A549 treated with AZD9567 at 1 μM for 4 hours (cell line): ENCODE results near the gene SLC43A1. TPM values are rescaled to one million over a fixed set of nuclear protein-coding genes. Genes with fewer than 3 reads are reported as not detected.

Source experiments
- total RNA-seq: library from RNA; stranded (reverse); fragments of 200-300 nt; extraction: Qiagen RNA extraction; gene quantifications from 5 replicates; pipeline ENCODE4 v1.2.3, GENCODE V29; 2022; ENCODE audit not compliant: insufficient read depth

Gene SLC43A1
- total RNA-seq: 2.2 to 7.3 TPM (median 2.6 TPM) in 5 replicates

DNA sequence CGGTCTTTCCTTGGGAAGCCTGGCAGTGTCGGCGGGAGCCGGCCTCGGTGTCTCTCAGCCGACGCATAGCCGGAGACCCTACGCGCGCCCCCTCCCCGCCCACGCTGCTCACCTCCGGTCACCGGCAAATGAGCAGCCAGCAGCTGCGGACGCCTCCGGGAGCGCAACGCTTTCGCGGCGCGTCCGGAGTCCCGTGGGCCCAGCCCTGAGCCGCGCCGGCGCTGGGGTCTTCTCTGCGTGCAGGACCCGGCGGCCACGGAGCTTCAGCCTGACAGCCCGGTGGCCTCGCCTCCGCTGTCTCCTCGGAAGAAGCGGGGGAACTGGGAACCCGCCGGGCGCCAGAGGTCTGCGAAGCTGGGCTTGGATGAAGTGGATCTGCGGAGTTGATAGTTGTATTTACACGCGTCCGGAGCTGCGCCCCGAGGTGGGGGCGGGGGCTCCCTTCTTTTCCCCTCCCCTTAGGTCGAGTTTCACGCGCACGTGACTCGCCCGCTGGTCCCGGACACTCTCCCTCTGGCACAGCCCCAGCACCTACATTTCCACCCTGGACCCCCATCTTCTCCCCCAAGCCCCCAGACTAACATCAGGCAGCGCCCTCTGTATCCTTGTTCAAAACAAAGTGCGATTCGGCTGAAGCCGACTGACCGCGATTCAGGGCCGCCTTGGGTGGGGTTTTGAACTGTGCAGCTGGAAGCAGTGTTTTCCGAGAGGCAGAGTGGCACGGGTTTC lies at the start of gene SLC43A1:
TSS of gene SLC43A1 (minus strand) at position 371 of the 729 bp plus-strand sequence. CDS start 1,591 bp downstream, outside the sequence.

DNA sequence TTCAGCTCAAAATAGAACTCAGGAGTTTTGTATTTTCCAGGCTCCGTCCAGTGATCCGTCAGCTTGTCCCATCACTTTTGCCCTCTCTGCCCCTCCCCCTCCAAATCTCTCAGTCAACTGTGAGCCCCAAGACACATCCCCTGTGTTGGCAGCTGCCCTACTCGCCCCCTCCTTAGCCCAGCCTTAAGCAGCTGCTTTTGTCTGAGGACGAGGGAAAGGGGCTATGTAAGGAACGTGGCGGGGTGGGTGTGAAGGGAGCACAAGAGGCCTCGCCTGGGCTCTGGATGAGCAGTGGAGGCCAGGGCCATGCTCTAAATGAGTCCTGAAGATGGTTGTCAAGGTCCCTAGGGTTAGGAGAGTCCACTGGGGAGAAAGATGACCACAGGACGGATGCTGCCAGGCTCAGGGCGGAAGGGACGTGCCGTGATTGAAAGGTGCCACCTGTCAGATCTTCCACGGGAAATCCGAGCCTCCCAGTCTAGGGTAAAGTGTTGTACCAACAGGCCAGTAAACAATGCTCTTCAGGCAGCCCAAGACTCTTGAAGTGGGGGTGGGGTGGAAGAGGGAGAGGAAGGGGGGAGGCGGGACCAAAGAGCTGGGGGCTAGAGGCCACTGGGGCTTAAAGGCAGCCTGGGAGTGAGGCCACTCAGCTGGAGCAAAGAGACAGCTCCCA lies 21.6 kb upstream of the SLC43A1 start, which contains the start of gene SMTNL1:
TSS of gene SMTNL1 (plus strand) at position 649 of the 673 bp plus-strand sequence. CDS start 5,048 bp downstream, outside the sequence.

DNA sequence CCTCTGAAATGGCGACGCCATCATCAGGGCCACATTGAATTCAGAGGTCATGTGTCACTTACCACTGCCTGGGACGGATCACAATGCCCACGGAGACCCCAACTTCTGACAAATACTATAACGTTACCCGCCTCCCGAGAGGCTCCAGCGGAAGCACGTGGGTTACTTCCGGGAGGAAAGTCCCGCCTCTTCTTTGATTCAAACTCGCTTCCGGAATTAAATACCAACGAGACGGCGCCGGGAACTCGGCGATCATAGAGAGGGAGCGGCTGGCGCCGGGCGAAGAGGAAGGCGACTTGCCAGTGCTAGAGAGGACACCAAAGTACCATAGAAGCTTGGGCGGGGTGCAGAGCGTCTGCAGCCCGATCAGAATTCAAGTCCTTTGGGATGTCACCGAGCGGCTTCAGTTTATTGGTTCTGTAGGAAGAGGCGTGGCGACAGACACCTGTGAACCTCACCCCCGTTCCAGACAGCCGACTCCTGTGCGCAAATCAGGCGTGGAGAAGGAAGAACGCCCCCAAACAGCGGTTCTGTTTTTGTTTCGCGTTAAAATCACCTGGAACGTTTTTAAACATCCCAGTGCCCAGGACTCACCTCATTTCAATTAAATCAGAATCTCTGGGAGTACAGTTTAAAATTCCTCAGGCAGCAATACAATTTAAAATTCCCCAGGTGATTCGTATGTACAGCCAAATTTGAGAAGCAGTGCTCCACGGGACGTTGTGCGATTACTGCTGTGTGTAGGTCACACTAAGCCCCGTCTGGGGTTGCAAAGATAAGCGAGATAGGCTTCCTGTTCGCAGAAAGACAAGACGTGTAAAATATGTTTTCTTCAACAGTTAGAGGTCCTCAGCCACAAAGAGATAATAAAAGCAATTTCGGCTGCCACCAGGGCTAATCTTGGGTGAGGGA lies 15.3 kb upstream of the SLC43A1 start, which contains the start of gene TIMM10:
TSS of gene TIMM10 (minus strand) at position 159 of the 912 bp plus-strand sequence. CDS start 565 bp downstream, outside the sequence.

DNA sequence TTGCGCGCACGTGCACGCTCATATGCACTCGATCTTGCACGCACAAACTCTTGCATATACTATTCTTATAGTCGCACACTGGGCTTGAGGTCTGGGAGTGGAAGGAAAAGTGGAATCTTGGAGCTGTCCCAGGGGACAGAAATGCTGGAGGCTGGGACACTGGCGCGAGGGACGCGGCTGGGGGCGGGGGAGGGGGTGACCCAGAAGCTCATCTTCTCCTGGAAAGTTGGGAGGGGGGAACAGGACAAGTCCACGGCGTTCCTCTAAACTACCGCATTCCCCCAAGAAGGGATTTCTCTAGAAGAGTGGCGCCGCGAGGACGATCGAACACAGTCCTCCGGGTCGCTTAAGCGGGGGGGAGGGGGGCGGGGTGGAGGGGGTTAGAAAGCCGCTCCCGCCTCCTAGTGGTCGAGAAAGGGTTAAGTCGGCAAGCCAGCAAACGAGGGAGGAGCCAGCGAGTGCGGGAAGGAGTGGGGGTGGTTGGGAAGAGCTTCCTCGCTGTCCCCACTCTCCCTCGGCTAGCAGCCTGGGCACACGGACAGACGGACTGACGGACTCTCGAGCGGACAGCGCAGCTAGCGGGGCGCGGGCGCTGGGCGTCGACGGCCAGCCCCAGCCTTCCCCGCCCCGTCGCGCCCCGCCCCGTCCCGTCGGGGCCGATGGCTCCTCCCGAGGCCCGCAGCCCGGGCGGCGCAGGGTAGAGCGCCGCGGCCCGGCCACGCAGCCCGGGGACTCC lies 55.3 kb downstream of the SLC43A1 start, which contains the start of gene RTN4RL2:
TSS of gene RTN4RL2 (plus strand) at position 507 of the 736 bp plus-strand sequence. CDS start 338 bp downstream, outside the sequence.

Other genes starting within 250 kb of the SLC43A1 start
- 59.0 to 83.4 TPM (median 74.4 TPM) in 5 replicates for gene TNKS1BP1, start 190.8 kb downstream of the SLC43A1 start, total RNA-seq
- 188 to 217 TPM (median 210 TPM) in 5 replicates for gene SSRP1, start 179.8 kb downstream of the SLC43A1 start, total RNA-seq
- 0.07 to 0.15 TPM (median 0.13 TPM) in 4 of 5 replicates, not detected in the other for gene P2RX3, start 177.3 kb downstream of the SLC43A1 start, total RNA-seq
- not detected in 5 replicates for gene PRG3, start 134.6 kb downstream of the SLC43A1 start, total RNA-seq
- gene PRG2, start 125.1 kb downstream of the SLC43A1 start, total RNA-seq: not detected in 5 replicates
- 0.23 to 0.34 TPM (median 0.29 TPM) in 4 of 5 replicates, not detected in the other for gene SLC43A3, start 88.6 kb downstream of the SLC43A1 start, total RNA-seq
- 70.3 to 89.4 TPM (median 76.9 TPM) in 5 replicates for gene RTN4RL2, start 55.2 kb downstream of the SLC43A1 start, total RNA-seq
- gene TIMM10, start 15.1 kb upstream of the SLC43A1 start, total RNA-seq: 149 to 169 TPM (median 162 TPM) in 5 replicates
- not detected in 5 replicates for gene SMTNL1, start 21.9 kb upstream of the SLC43A1 start, total RNA-seq
- gene UBE2L6, start 52.0 kb upstream of the SLC43A1 start, total RNA-seq: 34.8 to 41.9 TPM (median 37.3 TPM) in 5 replicates
- 0.55 to 1.6 TPM (median 0.84 TPM) in 5 replicates for gene SERPING1, start 82.0 kb upstream of the SLC43A1 start, total RNA-seq
- 0.23 to 0.45 TPM (median 0.27 TPM) in 4 of 5 replicates, not detected in the other for gene YPEL4, start 134.2 kb upstream of the SLC43A1 start, total RNA-seq
- gene CLP1, start 142.1 kb upstream of the SLC43A1 start, total RNA-seq: 24.5 to 31.6 TPM (median 30.3 TPM) in 5 replicates
- gene ZDHHC5, start 152.4 kb upstream of the SLC43A1 start, total RNA-seq: 68.2 to 96.5 TPM (median 70.7 TPM) in 5 replicates
- gene MED19, start 196.5 kb upstream of the SLC43A1 start, total RNA-seq: 30.6 to 36.9 TPM (median 32.6 TPM) in 5 replicates
- 140 to 159 TPM (median 149 TPM) in 5 replicates for gene TMX2, start 196.9 kb upstream of the SLC43A1 start, total RNA-seq
- 77.3 to 152 TPM (median 138 TPM) in 5 replicates for gene SELENOH, start 225.8 kb upstream of the SLC43A1 start, total RNA-seq
- gene BTBD18, start 236.1 kb upstream of the SLC43A1 start, total RNA-seq: not detected in 5 replicates
- 52.0 to 59.8 TPM (median 55.4 TPM) in 5 replicates for gene CTNND1, start 246.1 kb upstream of the SLC43A1 start, total RNA-seq